ENCODE results near the gene LRCH1.

DNA sequence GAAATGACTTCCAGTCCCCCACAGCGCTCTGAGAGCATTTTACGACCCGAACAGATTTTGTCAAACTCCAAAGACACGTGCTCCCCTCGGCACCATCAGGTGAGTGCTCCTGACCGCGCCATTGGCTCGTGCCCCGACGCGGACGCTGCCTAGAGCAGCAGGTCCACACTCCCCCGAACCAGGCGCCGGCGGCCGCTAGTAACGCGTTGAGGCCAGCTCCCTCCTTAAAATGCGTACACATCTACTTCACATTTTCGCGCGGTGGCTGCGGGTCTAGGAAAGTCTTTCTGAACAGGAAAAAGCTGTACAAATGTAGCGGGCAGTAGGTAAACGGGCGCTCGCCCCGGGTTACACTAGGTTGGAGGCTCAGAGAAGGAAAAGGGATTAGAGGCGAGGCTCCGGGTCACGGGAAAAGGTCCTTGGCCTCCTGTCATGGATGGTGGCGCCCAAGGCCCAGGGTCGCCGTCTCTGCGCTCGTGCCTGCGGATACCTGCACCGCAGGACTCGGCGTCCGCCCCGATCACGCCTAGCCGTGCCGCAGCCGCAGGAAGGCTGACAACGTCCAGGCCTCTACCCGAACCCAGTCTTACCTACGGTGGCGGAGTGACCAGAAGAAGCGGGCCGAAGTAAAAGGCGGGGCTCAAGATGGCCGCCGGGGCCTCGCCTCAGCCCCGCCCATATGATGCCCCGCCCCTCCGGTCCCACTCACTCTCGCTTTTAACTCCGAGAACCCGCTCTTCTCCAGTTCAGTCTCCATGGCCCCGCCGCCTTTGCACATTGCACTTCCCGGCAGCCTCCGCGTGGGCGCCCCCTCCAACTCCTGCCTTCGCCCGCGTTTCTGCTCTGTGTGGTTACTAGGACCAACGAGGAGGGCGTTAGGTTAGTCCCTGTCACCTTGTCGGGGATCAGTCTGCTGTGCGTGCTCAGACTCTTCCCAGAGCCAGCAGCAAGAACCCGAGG is 243.8 kb downstream of the LRCH1 start, which contains the start of gene ESD:
- TF ChIP-seq, protein P1, sequence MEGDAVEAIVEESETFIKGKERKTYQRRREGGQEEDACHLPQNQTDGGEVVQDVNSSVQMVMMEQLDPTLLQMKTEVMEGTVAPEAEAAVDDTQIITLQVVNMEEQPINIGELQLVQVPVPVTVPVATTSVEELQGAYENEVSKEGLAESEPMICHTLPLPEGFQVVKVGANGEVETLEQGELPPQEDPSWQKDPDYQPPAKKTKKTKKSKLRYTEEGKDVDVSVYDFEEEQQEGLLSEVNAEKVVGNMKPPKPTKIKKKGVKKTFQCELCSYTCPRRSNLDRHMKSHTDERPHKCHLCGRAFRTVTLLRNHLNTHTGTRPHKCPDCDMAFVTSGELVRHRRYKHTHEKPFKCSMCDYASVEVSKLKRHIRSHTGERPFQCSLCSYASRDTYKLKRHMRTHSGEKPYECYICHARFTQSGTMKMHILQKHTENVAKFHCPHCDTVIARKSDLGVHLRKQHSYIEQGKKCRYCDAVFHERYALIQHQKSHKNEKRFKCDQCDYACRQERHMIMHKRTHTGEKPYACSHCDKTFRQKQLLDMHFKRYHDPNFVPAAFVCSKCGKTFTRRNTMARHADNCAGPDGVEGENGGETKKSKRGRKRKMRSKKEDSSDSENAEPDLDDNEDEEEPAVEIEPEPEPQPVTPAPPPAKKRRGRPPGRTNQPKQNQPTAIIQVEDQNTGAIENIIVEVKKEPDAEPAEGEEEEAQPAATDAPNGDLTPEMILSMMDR (IDR thresholded peaks at IDR 0.05), result no peak
- TF ChIP-seq POLR2A (IDR thresholded peaks at IDR 0.05), result peak; percentile 85 to 92
